Muscle of leg (tissue), 11 donors: ENCODE results near the gene HECTD2. TPM values are rescaled to one million over a fixed set of nuclear protein-coding genes. Genes with fewer than 3 reads are reported as not detected.
"Not testable (repeated sequence)": the region's sequence is repeated elsewhere in the genome, so short reads cannot be mapped to it uniquely, and the experiment has no call there.

Experiments used
- DNase-seq: peaks from one replicate; pipeline ENCODE4 v3.0.0; 2013
- H3K27ac ChIP-seq: one replicate; pipeline ENCODE4 v1.5.1; 2013; ENCODE audit warnings: mild to moderate bottlenecking, low read length, control low read depth
- H3K27me3 ChIP-seq: one replicate; pipeline ENCODE4 v1.6.1; 2013; ENCODE audit warnings: low read length; ENCODE audit not compliant: control insufficient read depth, insufficient read depth
- H3K36me3 ChIP-seq: one replicate; pipeline ENCODE4 v1.6.1; 2013; ENCODE audit warnings: low read length; ENCODE audit not compliant: control insufficient read depth, insufficient read depth
- H3K4me1 ChIP-seq: one replicate; pipeline ENCODE4 v1.6.1; 2013; ENCODE audit warnings: low read length; ENCODE audit not compliant: control insufficient read depth, insufficient read depth
- H3K4me3 ChIP-seq: one replicate; pipeline ENCODE4 v1.5.1; 2013; ENCODE audit warnings: low read length, control low read depth
- H3K9me3 ChIP-seq: replicated peaks from 2 replicates; pipeline ENCODE4 v1.6.1; 2013; ENCODE audit warnings: low read depth, low read length; ENCODE audit not compliant: control insufficient read depth
- WGBS: methylation state at CpG from one replicate; pipeline ENCODE4 v1.1.5; 2013; ENCODE audit warnings: missing lambda C conversion rate; ENCODE audit not compliant: insufficient coverage; 5-methylcytosine and 5-hydroxymethylcytosine counted together
- polyA plus RNA-seq, 8 donors: library from polyadenylated mRNA; unstranded; fragments of 120-200 nt; gene quantifications; one replicate each; pipeline versions ENCODE4 v1.2.1 to v1.2.3, GENCODE V29; 2013; ENCODE audit warnings: inconsistent platforms in 1 of 8, low replicate concordance in 1 of 8; ENCODE audit not compliant: insufficient read length in 8 of 8, insufficient read depth in 1 of 8
- total RNA-seq: library from RNA; stranded (reverse); fragments of 120-200 nt; gene quantifications from one replicate; pipeline ENCODE4 v1.2.4, GENCODE V29; 2013

Gene HECTD2
- total and polyA plus RNA-seq, 9 donors, result 11.7 to 17.9 (median 13.5) TPM

DNA sequence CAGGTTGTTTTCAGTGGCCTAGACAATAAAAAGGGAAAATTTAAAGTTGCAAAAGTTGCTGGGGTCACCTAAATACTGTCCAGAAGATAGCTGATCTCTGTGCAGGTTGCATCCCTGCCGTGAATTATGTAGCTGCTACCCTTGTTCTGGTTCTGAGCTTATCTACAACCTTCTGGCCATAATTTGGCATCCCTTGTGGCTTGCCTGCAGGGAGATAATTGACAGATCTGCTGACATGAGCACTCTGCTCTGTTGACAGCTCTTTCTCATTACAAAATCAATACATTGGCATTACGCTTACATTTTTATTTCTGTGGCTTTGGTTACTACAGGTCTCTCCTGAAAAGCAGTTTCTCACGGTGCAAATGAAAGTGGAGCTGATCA lies 29.3 kb upstream of the HECTD2 start:
- Histone ChIP-seq H3K27ac (no peak overlapping the region), H3K27me3 (no peaks in the 10 kb centered on the region), H3K4me1 (peaks cover 6% of the 10 kb centered on the region), H3K36me3 (no peaks in the 10 kb centered on the region), H3K4me3 (no peak overlapping the region), H3K9me3 (no peaks in the 10 kb centered on the region)
- WGBS, result 49% methylated on average over 3 of the region's 3 CpGs
- no peak for DNase-seq

DNA sequence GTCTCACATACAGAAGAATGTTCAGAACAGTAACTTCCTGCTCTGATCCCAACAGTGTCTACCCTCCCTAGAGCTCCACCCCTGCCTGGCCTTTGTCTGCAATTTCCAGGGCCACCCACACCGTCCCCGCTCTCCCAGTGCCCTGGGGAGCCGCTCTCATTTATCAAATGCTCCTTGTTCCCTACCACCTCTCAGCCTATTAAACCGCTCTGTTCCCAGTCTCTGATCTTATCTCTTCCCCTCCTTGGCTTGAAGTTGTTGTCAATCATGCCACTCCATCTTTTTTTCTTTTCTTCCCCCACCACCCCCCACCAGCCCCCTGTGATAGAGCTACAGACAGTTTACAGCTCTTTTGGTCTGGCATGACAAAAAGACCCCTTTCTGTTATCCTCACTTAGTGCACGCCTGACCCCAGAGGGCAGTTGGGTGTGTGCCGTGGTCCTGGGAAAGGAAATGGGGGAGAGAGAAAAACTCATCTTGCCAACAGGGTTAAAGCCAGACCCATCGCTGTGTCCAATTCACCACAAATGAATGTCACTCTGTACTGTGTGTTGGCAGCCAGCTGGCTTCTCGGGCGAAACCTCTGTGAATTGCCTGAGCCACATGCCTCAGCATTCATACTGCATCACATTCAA lies 28.8 kb upstream of the HECTD2 start:
- peak; percentile 48 for DNase-seq
- peaks cover 6% of the 10 kb centered on the region for H3K4me1 ChIP-seq

DNA sequence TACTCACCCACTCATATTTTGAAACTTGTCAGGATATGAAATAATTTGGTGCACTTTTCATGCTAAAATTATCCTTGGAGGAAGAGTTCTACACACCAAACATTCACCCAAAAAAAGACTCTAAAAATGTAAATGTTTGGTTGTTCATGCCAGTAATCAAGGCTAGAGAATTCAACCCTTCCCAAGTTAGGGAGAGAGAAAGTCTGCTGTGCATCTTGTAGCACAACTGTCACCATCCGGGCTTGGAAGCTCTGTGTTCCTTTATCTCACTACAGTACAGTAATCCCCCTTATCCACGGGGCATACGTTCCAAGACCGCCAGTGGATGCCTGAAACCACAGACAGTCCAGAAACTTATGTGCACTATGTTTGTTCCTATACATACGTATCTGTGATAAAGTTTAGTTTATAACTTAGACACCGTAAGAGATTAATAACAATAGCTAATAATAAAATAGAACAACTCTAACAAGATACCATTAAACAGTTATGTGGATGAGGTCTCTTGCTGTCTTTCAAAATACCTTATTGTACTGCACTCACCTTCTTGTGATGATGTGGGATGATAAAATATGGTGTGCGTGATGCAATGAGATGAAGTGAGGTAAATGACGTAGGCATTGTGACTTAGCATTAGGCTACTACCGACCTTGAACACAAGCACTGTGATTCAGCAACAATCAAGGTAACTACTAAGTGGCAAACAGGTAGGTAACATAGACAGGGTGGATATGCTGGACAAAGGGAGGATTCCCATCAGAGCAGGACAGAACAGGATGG lies 24.6 kb upstream of the HECTD2 start:
- H3K27me3 ChIP-seq, result no peaks in the 10 kb centered on the region
- 100% methylated on average over 2 of the region's 9 CpGs for WGBS
- H3K4me1 ChIP-seq, result peaks cover 6% of the 10 kb centered on the region
- H3K9me3 ChIP-seq, result no peaks in the 10 kb centered on the region
- no peak for DNase-seq
- H3K4me3 ChIP-seq, result no peak overlapping the region
- no peaks in the 10 kb centered on the region for H3K36me3 ChIP-seq
- H3K27ac ChIP-seq, result no peak overlapping the region

More for the DNA sequence above, 28.8 kb upstream of the HECTD2 start:
- Histone ChIP-seq H3K36me3 (no peaks in the 10 kb centered on the region), H3K27ac (no peak overlapping the region), H3K9me3 (no peaks in the 10 kb centered on the region), H3K27me3 (no peaks in the 10 kb centered on the region), H3K4me3 (no peak overlapping the region)
- 18% methylated on average over 6 of the region's 9 CpGs for WGBS

DNA sequence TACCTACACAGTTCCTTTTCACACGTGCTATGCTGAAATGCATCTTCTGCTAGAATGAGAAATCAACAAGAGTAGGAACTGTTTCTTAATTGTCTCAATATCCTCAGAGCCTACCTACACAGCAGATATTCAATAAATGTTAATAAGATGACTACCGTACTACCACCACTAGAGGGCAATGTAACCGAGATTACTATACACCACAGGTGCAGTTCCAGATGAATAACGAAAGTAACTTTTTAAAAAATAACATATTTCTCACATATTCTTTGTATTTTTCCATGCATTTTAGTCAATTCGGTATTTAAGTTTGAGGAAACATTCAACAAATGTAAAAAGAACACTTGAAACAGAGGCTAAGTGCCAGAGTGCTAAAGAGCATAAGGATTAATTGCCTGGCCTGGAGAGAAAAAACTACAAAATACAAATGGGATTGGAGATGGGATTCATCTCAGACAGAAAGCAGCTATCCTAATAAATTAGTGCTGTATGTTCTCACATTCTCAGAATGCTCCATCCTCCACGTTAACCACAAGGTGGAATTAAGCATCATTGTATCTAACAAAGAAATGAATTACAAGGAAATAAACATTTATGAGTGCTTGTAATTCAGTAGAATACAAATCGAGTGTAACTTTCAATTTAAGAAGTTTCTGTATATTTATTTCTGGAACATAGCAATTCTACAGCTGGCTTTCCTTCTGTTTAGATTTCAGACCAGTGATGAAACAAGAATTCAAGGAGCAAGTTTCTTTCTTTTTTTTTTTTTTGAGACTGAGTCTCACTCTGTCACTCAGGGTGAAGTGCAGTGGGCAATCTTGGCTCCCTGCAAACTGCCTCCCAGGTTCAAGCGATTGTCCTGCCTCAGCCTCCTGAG lies 20.3 kb upstream of the HECTD2 start:
- no peak overlapping the region for H3K27ac ChIP-seq
- no peak overlapping the region for H3K4me3 ChIP-seq
- WGBS, result 88% methylated on average over 1 of the region's 8 CpGs
- peak; percentile 80 for DNase-seq
- no peaks in the 10 kb centered on the region for H3K4me1 ChIP-seq
- no peaks in the 10 kb centered on the region for H3K9me3 ChIP-seq
- no peaks in the 10 kb centered on the region for H3K27me3 ChIP-seq
- no peaks in the 10 kb centered on the region for H3K36me3 ChIP-seq

DNA sequence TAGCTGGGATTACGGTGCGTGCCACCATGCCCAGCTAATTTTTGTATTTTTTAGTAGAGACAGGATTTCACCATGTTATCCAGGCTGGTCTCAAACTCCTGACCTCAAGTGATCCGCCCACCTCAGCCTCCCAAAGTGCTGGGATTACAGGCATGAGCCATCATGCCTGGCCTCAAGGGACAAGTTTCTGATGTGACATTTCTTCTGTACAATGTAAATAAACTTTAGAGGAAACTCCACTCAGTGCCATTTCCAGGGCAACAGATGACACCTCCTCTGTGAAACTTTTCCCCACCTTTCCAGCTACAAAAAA lies 19.7 kb upstream of the HECTD2 start:
- not testable (repeated sequence) for H3K4me1 ChIP-seq, H3K36me3 ChIP-seq
- 100% methylated on average over 2 of the region's 3 CpGs for WGBS

DNA sequence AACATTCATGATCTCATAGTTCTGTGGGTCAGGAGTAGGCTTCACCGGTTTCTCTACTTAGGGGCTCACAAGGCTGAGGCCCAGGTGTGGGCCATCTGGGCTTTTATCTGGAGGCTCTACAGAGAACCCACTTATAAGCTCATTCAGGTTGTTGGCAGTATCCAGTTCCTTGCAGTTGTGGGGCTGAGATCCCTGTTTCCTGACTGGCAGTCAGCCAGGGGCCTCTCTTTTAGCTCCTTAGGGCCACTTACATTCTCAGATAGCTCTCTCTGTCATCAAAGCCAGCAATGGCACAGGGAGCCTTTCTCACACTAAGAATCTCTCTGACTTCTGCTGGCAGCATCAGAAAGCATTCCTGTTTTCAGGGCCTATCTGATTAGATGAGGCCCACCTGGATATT lies 18.2 kb upstream of the HECTD2 start:
- no CpG with 5 or more reads among the region's 1 CpG for WGBS
- H3K4me1 ChIP-seq, result no peaks in the 10 kb centered on the region
- no peak overlapping the region for H3K27ac ChIP-seq
- no peak overlapping the region for H3K4me3 ChIP-seq
- no peaks in the 10 kb centered on the region for H3K36me3 ChIP-seq
- no peaks in the 10 kb centered on the region for H3K27me3 ChIP-seq
- no peak for DNase-seq
- H3K9me3 ChIP-seq, result no peaks in the 10 kb centered on the region

More for the DNA sequence above, 19.7 kb upstream of the HECTD2 start:
- H3K4me3 ChIP-seq, H3K9me3 ChIP-seq, H3K27ac ChIP-seq, DNase-seq, H3K27me3 ChIP-seq: not testable (repeated sequence)

DNA sequence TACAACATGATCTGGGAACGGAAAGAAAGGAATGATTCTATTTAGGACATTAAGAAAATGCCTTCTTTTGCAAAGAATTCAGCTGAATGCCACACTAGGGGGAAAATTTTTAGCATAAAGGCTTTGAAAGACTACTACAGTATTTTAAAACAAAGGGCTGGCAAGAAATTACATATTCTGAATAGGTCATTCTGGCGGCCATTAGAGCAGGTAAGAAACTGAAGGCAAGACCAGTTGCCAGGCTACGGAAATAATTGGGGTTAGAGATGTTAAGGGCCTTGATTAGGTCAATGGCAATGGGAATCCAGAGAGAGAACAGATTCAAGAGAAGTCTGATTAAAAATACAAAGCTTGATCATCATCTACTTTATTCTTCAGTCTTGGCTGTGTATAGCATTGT lies 3.8 kb upstream of the HECTD2 start:
- Histone ChIP-seq H3K9me3 (no peaks in the 10 kb centered on the region), H3K27ac (no peak overlapping the region), H3K4me1 (peaks cover 2% of the 10 kb centered on the region), H3K36me3 (no peaks in the 10 kb centered on the region), H3K27me3 (no peaks in the 10 kb centered on the region), H3K4me3 (no peak overlapping the region)
- DNase-seq, result no peak
- WGBS, result no CpG with 5 or more reads among the region's 3 CpGs

DNA sequence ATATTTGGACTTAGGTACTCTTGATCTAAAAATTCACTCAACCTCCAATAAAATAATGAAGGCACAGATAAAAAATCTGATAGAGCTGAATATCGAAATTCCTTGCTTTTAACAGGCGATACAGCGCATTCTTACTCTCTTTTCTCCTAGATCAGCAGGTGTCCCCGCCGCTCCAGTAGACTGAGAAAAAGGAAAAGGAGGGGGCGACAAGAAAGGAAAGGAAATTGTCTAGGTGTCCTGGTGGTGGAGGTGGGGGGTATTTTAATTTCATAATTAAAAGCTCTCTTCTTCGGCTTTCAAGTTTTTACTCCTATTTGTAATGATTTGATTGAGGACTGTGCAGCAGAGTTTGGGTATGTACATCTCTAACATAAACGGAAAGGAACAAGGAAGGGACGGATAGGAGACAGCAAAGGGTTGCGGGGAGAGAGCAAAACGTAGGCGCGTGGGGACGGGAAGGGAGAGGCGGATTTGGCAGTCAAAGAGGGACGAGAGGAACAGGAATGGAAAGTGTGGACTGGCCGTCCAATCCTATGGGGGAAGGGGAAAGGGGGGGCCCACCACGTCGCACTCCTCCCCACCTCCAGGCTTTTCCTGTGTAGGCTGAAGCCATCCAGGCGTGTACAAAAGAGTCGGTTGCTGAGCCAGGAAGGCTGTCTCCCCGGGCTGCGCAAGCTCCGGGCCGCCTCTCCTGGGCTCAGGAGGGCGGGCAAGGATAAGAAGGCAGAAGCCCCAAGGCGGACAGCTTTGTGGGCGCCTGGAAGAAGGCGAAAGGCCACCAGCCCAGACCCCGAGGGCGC lies 875 bp upstream of the HECTD2 start:
- 0% methylated on average over 16 of the region's 31 CpGs for WGBS
- H3K9me3 ChIP-seq, result no peaks in the 10 kb centered on the region
- H3K27ac ChIP-seq, result peak overlapping the region; percentile 99
- H3K36me3 ChIP-seq, result no peaks in the 10 kb centered on the region
- H3K27me3 ChIP-seq, result no peaks in the 10 kb centered on the region
- peak; percentile 98 for DNase-seq
- peak overlapping the region; percentile 93 for H3K4me3 ChIP-seq
- peaks cover 4% of the 10 kb centered on the region for H3K4me1 ChIP-seq

DNA sequence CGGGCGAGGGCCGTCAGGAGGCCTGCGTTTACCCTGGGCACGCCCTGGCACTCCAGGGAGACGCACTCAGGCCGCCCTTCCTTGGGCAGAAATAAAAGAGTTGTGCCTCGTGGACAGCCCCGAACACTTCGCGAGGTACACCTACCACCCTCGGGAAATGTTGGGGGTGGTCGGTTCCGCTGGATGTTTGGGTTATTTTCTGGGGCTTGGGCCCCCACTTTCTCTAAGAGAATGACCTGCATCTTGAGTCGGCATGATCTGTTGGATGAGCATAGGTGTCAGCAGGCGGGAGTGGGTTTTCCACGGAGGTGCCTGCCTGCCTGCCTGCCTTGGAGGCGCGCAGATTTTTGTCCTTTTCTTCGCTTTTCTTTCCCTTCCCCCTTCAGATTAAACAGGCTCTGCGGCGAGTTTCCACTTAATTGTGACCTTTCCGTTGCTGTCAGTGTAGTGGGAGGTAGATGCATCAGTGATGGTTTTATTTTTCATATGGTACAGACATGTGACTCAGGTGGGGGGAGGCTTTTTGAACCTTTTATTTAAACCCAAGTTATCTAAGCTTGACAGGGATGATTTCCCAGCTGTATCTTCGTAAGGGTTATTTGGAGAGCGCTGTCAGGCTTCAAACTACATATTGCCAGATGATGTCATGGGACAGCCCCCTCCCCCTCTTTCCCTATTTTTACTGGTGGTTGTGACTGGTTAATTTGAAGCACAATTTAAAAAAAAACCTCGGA lies 661 bp downstream of the HECTD2 start:
- WGBS, result 0% methylated on average over 13 of the region's 26 CpGs
- Histone ChIP-seq H3K27me3 (no peaks in the 10 kb centered on the region), H3K4me3 (peak overlapping the region; percentile 65), H3K4me1 (peaks cover 4% of the 10 kb centered on the region), H3K36me3 (no peaks in the 10 kb centered on the region), H3K9me3 (no peaks in the 10 kb centered on the region), H3K27ac (peak overlapping the region; percentile 93)
- peak; percentile 84 for DNase-seq
